ENCODE measurements around the gene GDPD5.
"Not testable (repeated sequence)": the region's sequence is repeated elsewhere in the genome, so short reads cannot be mapped to it uniquely, and the experiment has no call there.

Gene GDPD5

GRCh38 chr11:75429902-75430713 lies 95.6 kb downstream of the GDPD5 start:
- peak; percentile 35 to 54 for DNase-seq (ENCODE audit: low read depth in 2 of 2)

GRCh38 chr11:75429641-75429901 lies 96.2 kb downstream of the GDPD5 start:
- DNase-seq (ENCODE audit: low read depth in 2 of 2), result no peak

DNA sequence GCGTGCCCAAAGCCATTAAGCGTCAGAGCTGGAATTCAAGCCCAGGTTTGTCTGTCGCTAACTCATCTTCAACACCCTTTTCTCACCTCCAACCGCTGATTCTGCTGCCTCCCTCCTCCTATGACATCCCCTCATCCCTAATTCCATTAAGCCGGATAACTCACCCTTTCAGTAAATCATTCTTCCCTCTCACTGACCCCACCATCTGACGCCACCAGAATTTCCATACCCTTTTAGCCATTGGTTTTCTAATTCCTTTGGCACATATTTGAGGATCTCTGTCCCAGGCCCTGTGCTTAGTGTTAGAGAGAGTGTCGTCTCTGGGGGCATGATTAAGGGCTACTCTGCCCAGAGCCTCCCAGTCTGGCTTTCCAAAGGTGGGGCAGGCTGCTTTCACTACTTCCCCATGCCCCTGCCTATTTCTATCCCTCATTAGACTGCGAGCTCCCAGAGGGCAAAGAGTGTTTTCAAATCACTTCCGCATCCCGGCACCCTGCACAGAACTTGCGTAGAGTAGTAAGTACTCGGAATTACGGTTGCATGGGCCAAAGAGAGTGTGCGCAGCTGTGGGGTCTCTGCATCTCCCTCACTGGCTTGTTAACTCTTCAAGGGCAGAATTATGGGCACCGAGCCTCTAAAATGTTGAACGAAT lies 96.6 kb downstream of the GDPD5 start:
- DNase-seq (ENCODE audit: low read depth in 2 of 2), result no peak

DNA sequence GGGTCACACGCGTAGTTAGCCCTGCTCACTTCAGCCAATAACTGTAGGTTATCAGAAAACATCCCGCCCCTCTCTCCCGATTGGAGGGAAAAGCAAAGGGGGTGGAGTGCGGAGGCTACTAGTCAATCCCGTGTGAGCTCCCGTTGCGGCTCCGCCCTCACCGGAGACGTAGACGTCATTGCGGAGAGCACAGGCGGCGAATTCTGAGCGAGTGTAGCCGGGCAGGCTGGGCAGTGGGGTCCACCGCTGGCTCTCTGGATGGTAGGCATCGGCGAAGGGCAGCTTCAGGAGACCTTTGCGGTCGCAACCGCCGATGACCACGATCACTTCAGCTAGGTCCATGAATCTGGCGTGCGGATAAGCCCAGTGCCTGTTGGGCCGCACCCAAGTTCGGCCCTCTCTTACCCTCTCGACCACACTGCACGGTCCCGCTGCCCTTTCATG lies 97.4 kb downstream of the GDPD5 start:
- peak; percentile 38 to 73 for DNase-seq (ENCODE audit: low read depth in 2 of 2)

GRCh38 chr11:75427181-75427580 lies 98.6 kb downstream of the GDPD5 start:
- DNase-seq (ENCODE audit: low read depth in 2 of 2), result no peak

GRCh38 chr11:75426720-75427086 lies 99.0 kb downstream of the GDPD5 start:
- no peak for DNase-seq (ENCODE audit: low read depth in 2 of 2)

DNA sequence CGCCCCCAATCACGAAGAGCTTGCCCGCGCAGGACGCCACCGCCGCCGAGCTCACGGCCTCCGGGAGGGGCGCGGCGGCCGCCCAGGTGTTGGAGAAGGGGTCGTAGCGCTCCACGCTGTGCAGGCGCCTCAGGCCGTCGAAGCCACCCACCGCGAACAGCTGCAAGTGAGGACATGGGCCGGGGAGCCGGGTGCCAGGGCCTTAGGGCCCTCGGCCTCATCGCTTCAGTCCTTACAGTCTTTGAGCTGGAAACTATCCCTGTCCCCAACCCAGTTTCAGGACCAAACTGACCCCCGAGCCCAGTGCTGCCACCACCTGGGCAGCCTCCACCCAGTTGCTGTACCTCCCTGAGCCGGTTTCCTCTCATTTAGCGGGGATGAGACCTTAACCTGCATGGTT lies 100.3 kb downstream of the GDPD5 start:
- no peak for DNase-seq (ENCODE audit: low read depth in 2 of 2)

- DNase-seq (ENCODE audit: low read depth in 2 of 2), result no peak
Observed at GRCh38 chr11:75424396-75424795, 101.3 kb downstream of the GDPD5 start.

DNA sequence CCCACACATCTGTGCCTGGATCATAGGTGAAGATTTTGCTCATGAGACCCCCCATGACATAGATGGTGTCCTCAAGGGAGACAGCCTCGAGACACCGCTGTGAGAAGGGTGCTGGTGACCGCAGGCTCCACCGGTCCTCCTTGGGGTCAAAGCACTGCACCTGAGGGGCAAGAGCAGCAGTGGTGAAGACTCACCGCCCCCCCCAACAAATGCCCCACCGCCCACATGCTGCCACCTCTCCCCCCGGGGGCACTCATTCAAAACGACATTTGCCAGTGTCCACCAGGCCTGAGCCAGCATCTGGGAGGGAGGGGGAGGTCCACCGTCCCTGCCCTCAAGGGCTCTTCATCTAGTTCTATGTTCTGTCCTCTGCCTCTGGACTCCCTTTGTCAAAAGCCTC lies 102.0 kb downstream of the GDPD5 start:
- no peak for DNase-seq (ENCODE audit: low read depth in 2 of 2)

GRCh38 chr11:75422248-75423231 lies 103.2 kb downstream of the GDPD5 start:
- no peak for DNase-seq (ENCODE audit: low read depth in 2 of 2)

GRCh38 chr11:75421902-75422247 lies 103.9 kb downstream of the GDPD5 start:
- DNase-seq (ENCODE audit: low read depth in 2 of 2), result no peak

GRCh38 chr11:75421035-75421602 lies 104.6 kb downstream of the GDPD5 start:
- DNase-seq (ENCODE audit: low read depth in 2 of 2), result no peak

GRCh38 chr11:75420224-75421034 lies 105.3 kb downstream of the GDPD5 start:
- DNase-seq (ENCODE audit: low read depth in 2 of 2), result no peak

DNA sequence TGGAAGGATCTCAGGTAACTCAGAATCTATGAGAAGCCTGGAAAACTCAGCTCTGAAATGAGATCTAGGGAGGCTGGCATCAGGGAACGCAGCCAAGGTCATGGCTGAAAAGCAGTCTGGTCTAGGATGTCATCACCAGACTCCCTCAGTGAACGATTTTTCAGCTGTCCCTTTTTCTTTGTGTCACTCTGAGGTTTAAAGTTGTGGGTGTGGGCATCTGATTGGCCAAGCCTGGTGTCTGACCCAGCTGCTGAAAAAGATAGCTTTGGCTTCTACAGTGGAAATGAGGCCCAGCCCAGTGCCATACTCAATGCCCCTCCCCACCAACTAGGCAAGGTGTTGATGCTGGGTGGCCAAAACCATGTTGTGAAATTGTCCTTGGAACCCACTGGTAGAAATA lies 111.9 kb downstream of the GDPD5 start:
- DNase-seq (ENCODE audit: low read depth in 2 of 2), result no peak

GRCh38 chr11:75413146-75413545 lies 112.6 kb downstream of the GDPD5 start:
- DNase-seq (ENCODE audit: low read depth in 2 of 2), result not testable (repeated sequence)

GRCh38 chr11:75409971-75410370 lies 115.8 kb downstream of the GDPD5 start:
- not testable (repeated sequence) for DNase-seq (ENCODE audit: low read depth in 2 of 2)

DNA sequence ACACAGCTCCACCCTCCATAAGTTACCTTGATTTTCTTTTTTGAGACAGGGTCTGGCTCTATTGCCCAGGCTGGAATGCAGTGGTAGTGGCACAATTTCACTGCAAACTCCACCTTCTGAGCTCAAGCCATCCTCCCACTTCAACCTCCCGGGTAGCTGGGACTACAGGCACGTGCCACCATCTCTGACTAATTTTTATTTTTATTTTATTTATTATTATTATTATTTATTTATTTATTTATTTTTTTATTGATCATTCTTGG lies 116.9 kb downstream of the GDPD5 start:
- no peak for DNase-seq (ENCODE audit: low read depth in 2 of 2)

DNA sequence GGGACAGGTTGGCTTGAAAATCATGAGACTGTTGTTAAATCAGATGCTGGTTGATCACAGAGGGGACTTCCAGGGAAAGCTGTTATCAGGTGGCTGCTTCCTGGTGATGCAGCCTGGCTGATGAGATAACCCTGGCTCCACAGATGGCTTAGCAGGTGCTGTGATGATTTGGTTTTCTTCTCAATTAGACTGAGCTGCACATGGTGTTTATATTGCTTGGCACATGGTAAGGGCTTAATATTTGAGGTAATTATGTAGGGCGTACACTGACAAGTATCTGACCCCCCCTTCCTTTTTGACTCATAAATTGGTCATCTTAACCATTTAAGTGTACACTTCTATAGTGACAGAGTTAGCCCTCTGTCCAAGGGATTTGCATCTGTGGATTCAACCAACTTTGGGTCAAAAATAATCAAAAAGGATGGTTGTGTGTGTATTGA lies 119.4 kb downstream of the GDPD5 start:
- no peak for DNase-seq (ENCODE audit: low read depth in 2 of 2)

GRCh38 chr11:75403983-75404658 lies 121.6 kb downstream of the GDPD5 start:
- no peak for DNase-seq (ENCODE audit: low read depth in 2 of 2)

DNA sequence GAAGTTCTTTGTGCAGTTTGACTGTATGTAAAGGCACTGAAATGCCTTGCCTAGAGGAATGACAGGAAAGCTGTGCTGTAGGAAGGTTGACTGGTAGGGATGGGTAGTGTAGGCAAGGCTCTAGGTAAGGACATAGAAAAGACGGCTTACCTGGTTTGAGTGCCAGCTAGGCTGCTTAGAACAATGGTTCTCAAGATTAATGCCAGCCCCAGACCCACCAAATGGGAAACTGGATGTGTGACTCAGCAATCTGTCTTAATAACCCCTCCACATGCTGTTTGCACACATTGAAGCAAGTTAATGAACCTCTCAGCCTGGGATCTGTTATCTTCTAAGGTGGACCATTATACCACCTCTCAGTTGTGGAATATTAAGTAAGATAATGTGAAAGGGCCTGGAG lies 122.7 kb downstream of the GDPD5 start:
- no peak for DNase-seq (ENCODE audit: low read depth in 2 of 2)
